Measurements from ENCODE around the gene GABRA4.

DNA sequence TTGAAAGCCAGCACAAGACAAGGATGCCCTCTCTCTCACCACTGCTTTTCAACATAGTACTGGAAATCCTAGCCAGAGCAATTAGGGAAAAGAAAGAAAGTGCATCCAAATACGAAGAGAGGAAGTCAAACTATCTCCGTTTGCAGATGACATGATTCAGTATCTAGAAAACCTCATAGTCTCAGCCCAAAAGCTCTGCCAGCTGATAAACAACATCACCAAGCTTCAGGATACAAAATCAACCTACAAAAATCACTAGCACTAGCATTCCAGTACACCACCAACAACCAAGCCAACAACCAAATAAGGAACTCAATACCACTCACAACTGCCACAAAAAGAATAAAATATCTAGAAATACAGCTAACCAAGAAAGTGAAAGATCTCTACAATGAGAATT lies 123.0 kb downstream of the GABRA4 start:
- TF ChIP-seq, protein P1, sequence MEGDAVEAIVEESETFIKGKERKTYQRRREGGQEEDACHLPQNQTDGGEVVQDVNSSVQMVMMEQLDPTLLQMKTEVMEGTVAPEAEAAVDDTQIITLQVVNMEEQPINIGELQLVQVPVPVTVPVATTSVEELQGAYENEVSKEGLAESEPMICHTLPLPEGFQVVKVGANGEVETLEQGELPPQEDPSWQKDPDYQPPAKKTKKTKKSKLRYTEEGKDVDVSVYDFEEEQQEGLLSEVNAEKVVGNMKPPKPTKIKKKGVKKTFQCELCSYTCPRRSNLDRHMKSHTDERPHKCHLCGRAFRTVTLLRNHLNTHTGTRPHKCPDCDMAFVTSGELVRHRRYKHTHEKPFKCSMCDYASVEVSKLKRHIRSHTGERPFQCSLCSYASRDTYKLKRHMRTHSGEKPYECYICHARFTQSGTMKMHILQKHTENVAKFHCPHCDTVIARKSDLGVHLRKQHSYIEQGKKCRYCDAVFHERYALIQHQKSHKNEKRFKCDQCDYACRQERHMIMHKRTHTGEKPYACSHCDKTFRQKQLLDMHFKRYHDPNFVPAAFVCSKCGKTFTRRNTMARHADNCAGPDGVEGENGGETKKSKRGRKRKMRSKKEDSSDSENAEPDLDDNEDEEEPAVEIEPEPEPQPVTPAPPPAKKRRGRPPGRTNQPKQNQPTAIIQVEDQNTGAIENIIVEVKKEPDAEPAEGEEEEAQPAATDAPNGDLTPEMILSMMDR (IDR thresholded peaks at IDR 0.05), result no peak
- TF ChIP-seq POLR2A (IDR thresholded peaks at IDR 0.05), result no peak

All from uterus (tissue), 2 donors.